Type B pancreatic cell (in vitro differentiated cells): ENCODE results near the gene RGL2. TPM values are rescaled to one million over a fixed set of nuclear protein-coding genes. Genes with fewer than 3 reads are reported as not detected.
A peak's percentile ranks its signal among the peaks of the same experiment; 100 is the strongest.
"Not testable (repeated sequence)": the region's sequence is repeated elsewhere in the genome, so short reads cannot be mapped to it uniquely, and the experiment has no call there.

Source experiments
- DNase-seq: peaks from one replicate; pipeline ENCODE4 v3.0.0; 2021; ENCODE audit warnings: mixed read lengths; ENCODE audit not compliant: unreplicated experiment; ENCODE audit errors: extremely low spot score
- H3K27ac Mint-ChIP-seq: 2 replicates; pipeline ENCODE4 v1.8.0; 2021; ENCODE audit warnings: mild to moderate bottlenecking, mixed read lengths
- H3K27me3 Mint-ChIP-seq: 2 replicates; pipeline ENCODE4 v1.8.0; 2021; ENCODE audit warnings: mixed read lengths
- H3K36me3 Mint-ChIP-seq: 2 replicates; pipeline ENCODE4 v1.8.0; 2021; ENCODE audit warnings: mixed read lengths
- H3K4me1 Mint-ChIP-seq: one replicate; pipeline ENCODE4 v1.8.0; 2021; ENCODE audit warnings: mixed read lengths; ENCODE audit not compliant: unreplicated experiment
- H3K4me3 Mint-ChIP-seq: 2 replicates; pipeline ENCODE4 v1.8.0; 2021; ENCODE audit warnings: mild to moderate bottlenecking, mixed read lengths
- H3K9me3 Mint-ChIP-seq: 2 replicates; pipeline ENCODE4 v1.8.0; 2021; ENCODE audit warnings: mixed read lengths
- CTCF ChIP-seq: fragments of 200-600 bp; sonication (generic); conservative IDR thresholded peaks from 2 replicates; pipeline ENCODE4 v1.5.0; 2021; ENCODE audit warnings: antibody characterized with exemption, mild to moderate bottlenecking
- long read RNA-seq: library from polyadenylated mRNA; unstranded; transcript quantifications from one replicate; pipeline ENCODE4 v2.0.0, GENCODE V29; 2020
- total RNA-seq: library from RNA; stranded (reverse); gene quantifications from 2 replicates; pipeline ENCODE4 v1.2.1, GENCODE V29; 2021; ENCODE audit warnings: low replicate concordance

Gene RGL2, protein sequence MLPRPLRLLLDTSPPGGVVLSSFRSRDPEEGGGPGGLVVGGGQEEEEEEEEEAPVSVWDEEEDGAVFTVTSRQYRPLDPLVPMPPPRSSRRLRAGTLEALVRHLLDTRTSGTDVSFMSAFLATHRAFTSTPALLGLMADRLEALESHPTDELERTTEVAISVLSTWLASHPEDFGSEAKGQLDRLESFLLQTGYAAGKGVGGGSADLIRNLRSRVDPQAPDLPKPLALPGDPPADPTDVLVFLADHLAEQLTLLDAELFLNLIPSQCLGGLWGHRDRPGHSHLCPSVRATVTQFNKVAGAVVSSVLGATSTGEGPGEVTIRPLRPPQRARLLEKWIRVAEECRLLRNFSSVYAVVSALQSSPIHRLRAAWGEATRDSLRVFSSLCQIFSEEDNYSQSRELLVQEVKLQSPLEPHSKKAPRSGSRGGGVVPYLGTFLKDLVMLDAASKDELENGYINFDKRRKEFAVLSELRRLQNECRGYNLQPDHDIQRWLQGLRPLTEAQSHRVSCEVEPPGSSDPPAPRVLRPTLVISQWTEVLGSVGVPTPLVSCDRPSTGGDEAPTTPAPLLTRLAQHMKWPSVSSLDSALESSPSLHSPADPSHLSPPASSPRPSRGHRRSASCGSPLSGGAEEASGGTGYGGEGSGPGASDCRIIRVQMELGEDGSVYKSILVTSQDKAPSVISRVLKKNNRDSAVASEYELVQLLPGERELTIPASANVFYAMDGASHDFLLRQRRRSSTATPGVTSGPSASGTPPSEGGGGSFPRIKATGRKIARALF
- total RNA-seq = 128 and 176 TPM in 2 replicates
- long read RNA-seq, partial matches to known transcripts = 9 of 13 reads
- long read RNA-seq, other reads (novel, unspliced or antisense) = 4 of 13 reads

GRCh38 chr6:33298773-33299236 is at the start of gene RGL2:
TSS of gene RGL2 (minus strand) at chr6:33298942. CDS start at chr6:33298610, 332 bp downstream.
- no peak for DNase-seq
- TF ChIP-seq CTCF = no peak
- peak within 1 kb of the TSS; percentile 99 for H3K4me3 Mint-ChIP-seq
- H3K36me3 Mint-ChIP-seq = peaks cover 11% of the 10 kb centered on the region
- H3K9me3 Mint-ChIP-seq = no peaks in the 10 kb centered on the region
- H3K27me3 Mint-ChIP-seq = peaks cover 3% of the 10 kb centered on the region
- H3K4me1 Mint-ChIP-seq = peaks cover 12% of the 10 kb centered on the region
- H3K27ac Mint-ChIP-seq = peak within 1 kb of the TSS; percentile 99

DNA sequence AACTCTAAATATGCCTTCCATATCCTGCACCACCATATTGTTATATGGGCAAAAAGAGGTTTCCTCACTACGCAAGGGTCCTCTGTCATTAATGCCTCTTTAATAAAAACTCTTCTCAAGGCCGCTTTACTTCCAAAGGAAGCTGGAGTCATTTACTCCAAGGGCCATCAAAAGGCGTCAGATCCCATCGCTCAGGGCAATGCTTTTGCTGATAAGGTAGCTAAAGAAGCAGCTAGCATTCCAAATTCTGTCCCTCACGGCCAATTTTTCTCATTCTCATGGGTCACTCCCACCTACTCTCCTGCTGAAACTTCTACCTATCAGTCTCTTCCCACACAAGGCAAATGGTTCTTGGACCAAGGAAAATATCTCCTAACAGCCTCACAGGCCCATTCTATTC is 49.1 kb upstream of the RGL2 start:
- Mint-ChIP-seq H3K27me3 (peaks cover 10% of the 10 kb centered on the region), H3K9me3 (no peaks in the 10 kb centered on the region), H3K27ac (no peak overlapping the region), H3K4me3 (no peak overlapping the region), H3K36me3 (no peaks in the 10 kb centered on the region), H3K4me1 (peaks cover 23% of the 10 kb centered on the region)
- TF ChIP-seq CTCF = no peak
- no peak for DNase-seq

GRCh38 chr6:33346972-33347371 is 48.2 kb upstream of the RGL2 start:
- H3K4me3 Mint-ChIP-seq, DNase-seq, H3K36me3 Mint-ChIP-seq, H3K9me3 Mint-ChIP-seq: not testable (repeated sequence)
- peaks cover 10% of the 10 kb centered on the region for H3K27me3 Mint-ChIP-seq
- peak overlapping the region; percentile 34 for H3K27ac Mint-ChIP-seq
- peaks cover 21% of the 10 kb centered on the region for H3K4me1 Mint-ChIP-seq

GRCh38 chr6:33344701-33345697 is 46.3 kb upstream of the RGL2 start:
- H3K36me3 Mint-ChIP-seq = no peaks in the 10 kb centered on the region
- peaks cover 10% of the 10 kb centered on the region for H3K27me3 Mint-ChIP-seq
- H3K4me1 Mint-ChIP-seq = peaks cover 21% of the 10 kb centered on the region
- TF ChIP-seq CTCF = peak; percentile 79
- peak overlapping the region; percentile 46 for H3K4me3 Mint-ChIP-seq
- no peaks in the 10 kb centered on the region for H3K9me3 Mint-ChIP-seq
- DNase-seq = no peak
- peak overlapping the region; percentile 84 for H3K27ac Mint-ChIP-seq

- Mint-ChIP-seq H3K4me1 (peaks cover 12% of the 10 kb centered on the region), H3K27me3 (peaks cover 10% of the 10 kb centered on the region), H3K9me3 (no peaks in the 10 kb centered on the region), H3K36me3 (no peaks in the 10 kb centered on the region), H3K4me3 (no peak overlapping the region), H3K27ac (no peak overlapping the region)
- DNase-seq = no peak
- TF ChIP-seq CTCF = no peak
Measured at GRCh38 chr6:33343953-33344611, 45.3 kb upstream of the RGL2 start.

GRCh38 chr6:33343606-33343952 is 44.8 kb upstream of the RGL2 start:
- DNase-seq, H3K36me3 Mint-ChIP-seq, H3K4me1 Mint-ChIP-seq, H3K4me3 Mint-ChIP-seq, H3K9me3 Mint-ChIP-seq, H3K27ac Mint-ChIP-seq: not testable (repeated sequence)
- H3K27me3 Mint-ChIP-seq = peaks cover 10% of the 10 kb centered on the region
